Activated CD8-positive, alpha-beta memory T cell treated with anti-CD3 and anti-CD28 coated beads for 48 hours (primary cell): ENCODE measurements around the gene NFIB.
A peak's percentile ranks its signal among the peaks of the same experiment; 100 is the strongest.

Source experiments
- DNase-seq, 3 experiments: peaks; one replicate each; pipeline ENCODE4 v3.0.0-alpha.2; 2020; ENCODE audit warnings: low read depth in 2 of 3, low spot score in 2 of 3

Gene NFIB

DNA sequence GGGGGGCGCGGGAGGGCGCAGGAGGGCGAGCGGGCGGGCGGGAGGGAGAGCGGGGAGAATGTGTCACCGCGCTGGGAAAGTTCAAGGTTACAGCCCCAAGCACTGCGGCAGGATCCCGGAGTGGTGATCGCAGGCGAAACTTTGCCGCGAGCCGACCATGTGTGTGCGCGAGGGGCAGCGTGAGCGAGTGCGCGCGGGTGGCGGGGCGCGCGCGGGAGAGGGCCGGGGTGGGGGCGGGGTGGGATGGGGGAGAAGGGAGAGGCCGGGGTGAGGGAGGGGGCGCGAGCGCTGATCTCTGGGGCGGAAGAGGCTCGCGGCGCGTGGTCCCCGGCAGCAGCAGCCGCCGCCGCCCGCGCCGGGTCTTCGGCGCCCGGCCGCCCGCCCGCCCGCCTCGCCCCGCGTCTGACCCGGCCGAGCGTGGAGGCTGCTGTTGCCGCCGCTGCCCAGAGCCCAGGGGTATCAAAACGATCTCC, at the start of gene NFIB:
Gene NFIB (minus strand): TSS at position 191 of the 473 bp plus-strand sequence. CDS start 630 bp downstream, outside the sequence.
- no peak for DNase-seq

GRCh38 chr9:14362175-14362574, 48.2 kb upstream of the NFIB start:
- no peak for DNase-seq

DNA sequence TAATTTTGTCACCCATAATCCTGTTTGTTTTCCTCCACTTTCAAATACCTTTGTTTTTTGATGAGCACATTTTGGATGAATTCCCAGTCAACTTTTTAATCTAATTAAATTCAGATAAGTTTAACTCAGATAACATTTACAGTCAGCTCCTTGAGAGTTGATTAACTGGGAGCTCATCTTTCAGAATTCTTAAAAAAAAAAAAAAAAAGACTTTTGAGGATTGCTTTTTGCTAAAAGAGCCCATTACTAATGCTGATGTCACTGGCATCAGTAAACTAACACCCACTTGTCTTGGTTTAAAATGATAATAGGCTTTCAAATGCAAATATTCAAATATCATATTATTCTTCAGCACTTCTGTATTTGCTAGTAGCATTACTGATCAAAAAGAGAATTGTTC, 47.1 kb upstream of the NFIB start:
- no peak for DNase-seq

GRCh38 chr9:14358523-14358922, 44.6 kb upstream of the NFIB start:
- no peak for DNase-seq

DNA sequence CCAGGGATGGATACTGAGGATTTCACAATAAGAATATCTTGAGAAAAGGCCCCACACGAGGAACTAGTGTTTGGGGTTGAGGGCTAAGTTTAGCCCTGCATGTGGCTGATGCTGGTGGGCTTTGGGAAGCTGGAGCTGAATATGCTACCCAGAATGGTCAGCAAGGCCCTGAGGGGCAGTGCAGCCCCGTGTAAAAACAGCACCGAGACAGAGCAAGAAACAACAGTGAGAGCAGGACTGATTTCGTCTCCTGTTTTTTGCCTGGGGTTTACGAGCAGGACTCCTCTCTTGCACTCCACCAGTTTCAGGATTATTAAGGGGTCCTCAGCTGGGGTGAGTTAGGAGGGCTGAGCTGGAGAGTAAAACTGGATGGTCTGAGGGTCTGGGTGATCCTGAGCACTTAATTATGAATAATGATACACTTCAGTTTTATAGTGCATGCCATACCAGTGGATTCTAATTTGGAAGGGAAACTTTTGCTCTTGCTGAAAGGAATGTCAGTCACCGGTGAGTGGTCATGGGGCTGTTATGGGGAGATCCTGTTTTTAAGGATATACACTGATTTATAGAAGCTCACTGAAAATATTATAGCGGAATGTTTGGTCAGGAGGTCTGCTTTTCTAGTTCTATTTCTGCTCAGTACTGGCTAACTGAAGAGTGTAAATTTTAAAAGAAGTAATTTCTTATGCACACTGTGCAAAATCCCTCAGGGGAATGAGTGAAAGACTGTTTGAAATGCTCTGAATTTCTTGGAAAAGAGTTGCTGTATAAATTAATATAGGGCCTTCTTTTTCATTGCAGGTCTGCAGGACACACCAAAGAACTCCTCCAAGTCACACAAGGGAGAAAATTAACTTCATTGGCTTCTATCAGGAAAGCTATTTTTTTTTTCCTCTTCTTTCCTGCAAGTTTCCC, 42.7 kb upstream of the NFIB start:
- DNase-seq, result no peak

GRCh38 chr9:14354201-14354600, 40.3 kb upstream of the NFIB start:
- no peak for DNase-seq

GRCh38 chr9:14353222-14354056, 39.5 kb upstream of the NFIB start:
- DNase-seq, result peak; percentile 31 to 78 (median 47)

GRCh38 chr9:14352503-14352902, 38.6 kb upstream of the NFIB start:
- DNase-seq, result no peak

DNA sequence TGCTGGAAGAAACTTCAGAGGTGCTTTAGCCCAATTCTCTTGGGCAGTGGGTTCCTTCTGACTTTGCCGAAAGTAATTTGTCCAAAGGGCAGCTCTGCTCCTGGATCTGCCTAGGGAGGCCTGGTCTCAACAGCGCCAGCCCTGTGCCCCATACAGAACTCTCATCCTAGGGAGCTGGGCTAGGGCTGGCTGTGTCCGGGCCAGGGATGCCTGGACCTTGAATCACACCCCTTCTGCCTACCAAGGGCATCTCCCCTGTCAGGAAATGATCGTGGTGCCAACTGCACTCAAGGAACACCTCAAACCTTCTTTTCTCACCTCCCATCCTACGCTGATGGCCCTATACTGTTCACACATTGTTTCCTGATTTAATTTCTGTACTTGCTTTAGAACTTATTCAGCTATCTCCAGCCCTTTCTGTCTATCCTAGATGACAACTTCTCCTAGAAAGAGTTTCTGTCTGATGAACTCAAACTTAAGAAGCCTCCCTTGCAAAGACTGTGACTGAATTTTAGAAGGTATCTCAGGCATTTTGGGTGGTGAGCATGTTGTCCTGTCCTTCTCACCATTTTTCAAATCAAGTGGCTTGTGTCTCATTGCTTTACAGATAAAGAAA, 37.4 kb upstream of the NFIB start:
- no peak for DNase-seq

GRCh38 chr9:14350754-14351153, 36.8 kb upstream of the NFIB start:
- no peak for DNase-seq

DNA sequence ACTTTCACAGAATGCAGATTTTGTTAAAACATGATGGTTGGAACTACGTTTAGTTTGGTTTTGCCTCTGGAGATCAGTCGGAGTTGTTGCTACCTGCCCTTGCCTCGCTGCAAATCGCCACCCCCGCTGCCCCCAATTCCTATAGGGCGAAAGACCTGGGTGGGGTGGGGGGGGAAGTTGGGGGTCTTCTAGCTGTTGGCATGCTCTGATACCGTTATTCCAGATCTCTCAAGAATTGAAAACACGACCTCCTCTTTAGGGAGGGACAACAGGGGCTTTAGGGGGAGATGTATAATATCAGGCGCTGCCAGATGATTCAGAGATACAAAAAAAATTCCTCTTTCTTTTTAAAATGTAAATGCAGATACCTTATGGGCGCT, 36.4 kb upstream of the NFIB start:
- no peak for DNase-seq

- no peak for DNase-seq
Observed at GRCh38 chr9:14349447-14350348, 35.8 kb upstream of the NFIB start.

- no peak for DNase-seq
Observed at GRCh38 chr9:14349146-14349446, 35.2 kb upstream of the NFIB start.

DNA sequence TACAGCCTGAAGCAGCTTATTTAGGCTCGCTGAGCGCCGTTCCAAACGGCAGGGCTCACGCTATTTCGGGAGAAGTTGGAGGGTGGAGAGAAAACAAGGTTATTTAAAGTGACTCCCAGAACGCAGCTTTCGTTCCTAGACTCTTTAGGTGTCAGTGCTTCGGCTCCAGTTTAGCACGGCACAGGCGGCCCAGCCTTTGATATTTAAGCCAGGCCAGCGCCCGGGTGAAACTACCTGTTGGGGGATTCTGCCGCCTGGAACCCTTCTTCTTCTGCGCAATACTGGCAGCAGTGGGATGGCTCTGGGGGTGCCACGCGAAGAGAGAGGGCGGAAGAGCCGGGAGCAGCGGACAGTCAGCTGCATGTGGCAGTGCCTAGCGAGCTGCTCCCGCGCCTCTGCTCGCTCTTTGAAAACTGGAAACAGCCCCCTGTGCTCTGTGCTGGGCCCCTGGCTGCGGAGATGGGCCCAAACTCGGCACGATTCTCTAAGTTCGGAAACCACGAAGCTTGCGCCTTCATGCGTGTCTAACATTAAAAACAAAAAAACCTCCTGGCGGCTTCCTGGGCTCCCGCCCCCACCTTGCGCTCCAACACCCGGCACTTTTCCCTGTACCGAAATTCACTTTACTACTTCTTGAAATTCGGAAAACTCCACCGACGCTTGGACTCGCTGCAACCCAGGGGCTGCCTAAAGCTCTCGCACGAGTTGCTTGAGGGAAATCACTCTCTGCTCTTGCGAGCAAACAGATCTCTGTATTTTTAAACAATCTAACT, 34.6 kb upstream of the NFIB start:
- DNase-seq, result no peak

GRCh38 chr9:14348123-14348372, 34.1 kb upstream of the NFIB start:
- no peak for DNase-seq

DNA sequence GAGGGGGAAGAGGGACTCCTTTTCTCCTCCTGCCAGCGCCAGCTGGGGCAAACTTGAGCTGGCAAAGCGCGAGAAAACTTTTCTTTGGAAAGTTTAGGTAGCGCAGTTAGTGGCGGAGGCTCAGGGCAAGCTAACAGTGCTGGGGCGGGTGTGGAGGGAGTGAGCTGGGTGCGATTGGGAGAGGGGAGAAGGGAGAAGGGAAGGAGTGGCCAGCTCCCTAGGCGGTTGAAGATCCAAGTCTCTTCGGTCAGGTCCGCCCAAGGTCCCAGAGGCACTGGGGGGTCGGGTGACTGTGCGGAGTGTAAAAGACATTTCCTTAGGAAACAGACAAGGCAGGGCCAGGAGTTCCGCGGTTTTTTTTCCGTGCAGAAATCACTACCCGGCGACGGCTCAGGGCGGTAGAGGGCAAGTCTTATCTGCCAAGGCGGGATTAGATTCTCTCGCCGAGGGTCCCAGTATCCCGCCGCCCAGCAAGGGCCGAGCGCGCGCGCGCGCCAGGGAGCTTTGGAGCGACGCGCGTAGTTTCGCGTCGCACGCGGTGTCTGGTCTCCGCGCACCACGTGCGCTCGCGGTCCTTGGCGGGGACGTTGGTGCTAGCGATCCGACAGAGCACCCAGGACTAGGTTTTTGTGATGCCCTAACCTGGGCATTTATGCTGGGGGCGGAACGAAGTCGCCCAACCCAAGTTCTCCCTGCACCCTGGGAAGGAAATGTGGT, 33.6 kb upstream of the NFIB start:
- DNase-seq, result no peak

DNA sequence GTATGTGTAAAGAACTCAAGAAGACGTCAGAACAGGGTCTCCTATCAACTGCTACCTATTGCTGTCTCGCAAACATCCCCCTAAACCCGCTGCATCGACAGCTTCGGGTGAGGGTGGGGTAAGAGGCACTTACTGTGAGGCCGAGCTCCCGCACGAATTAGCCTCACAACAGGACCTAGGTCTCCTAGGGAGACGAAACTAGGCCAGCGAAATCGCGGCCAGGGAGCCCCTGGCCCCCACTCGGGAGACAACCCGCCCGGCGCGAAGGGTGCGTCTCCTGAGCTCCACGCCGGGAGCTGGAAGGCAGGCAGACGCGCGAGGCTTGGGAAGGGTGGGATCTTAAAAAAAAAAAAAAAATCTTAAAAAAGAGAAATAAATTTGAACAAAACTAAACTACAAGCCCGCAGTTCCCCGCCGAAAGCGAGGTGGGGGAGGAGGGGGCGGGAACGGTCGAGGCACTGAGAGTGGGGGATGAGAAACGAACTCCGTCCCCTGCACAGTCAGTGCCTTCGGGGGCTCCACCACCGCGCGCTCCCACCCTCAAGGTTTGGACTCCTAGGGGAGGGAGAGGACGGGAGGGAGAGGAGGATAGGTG, 33.0 kb upstream of the NFIB start:
- DNase-seq, result no peak

DNA sequence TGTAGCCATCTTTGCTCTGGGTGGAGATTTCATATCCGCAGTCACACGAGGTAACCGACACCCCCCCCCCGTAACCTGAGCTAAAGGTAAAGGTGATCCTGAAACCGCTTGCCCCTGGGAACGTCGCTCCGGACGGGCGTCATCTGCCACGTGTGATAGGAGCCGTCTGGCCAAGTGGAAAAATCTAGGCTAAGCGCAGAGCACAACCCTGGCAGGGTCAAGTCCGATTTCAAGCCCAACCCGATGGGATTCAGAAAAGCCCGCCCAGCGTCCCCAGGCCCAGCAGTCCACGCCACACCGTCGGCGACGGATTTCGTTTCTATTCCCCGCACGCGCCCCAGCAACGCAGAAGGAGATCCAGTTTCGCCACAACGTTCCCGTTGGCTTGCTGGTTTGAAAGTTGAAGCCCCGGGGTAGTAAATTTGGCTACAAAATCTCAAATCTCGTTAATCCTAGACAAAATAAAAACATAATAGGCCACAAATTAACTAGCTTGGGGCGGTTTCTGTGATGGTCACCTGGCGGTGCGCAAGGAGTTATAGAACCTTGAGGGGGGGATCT, 32.4 kb upstream of the NFIB start:
- DNase-seq, result no peak
